ENCODE measurements around the gene PLEKHA7.

Gene PLEKHA7

DNA sequence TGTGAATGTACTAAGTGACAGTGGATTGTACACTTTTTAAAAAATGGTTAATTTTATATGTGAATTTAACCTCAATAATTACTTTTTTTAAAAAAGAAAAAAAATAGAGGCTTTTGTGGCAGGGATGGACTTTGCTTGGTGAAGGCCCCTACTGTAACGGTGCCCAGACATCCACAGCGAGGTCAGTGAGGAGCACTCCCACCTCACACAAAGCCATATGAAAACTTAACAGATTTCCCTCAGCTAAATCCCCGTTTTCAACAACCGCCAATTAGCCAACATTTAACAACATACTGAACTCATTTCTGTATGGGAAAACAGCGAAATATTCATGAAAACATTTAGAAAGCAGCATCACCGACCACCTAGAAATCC lies 276.4 kb downstream of the PLEKHA7 start:
- peak; percentile 18 for DNase-seq (ENCODE audit: low spot score)

All from iPS-NIHi11 (cell line).